GM21360 (cell line): ENCODE data around the gene PHKG2.

ENCODE experiments used
- ATAC-seq: cut with Tn5 transposase; IDR thresholded peaks from one replicate; pipeline ENCODE4 v1.9.1; 2021; ENCODE audit warnings: mild to moderate bottlenecking, moderate library complexity; ENCODE audit not compliant: unreplicated experiment

Gene PHKG2

GRCh38 chr16:30793508-30794069, 45.4 kb downstream of the PHKG2 start:
- no peak for ATAC-seq

GRCh38 chr16:30794634-30795033, 46.4 kb downstream of the PHKG2 start:
- no peak for ATAC-seq

- ATAC-seq, result no peak
These were observed 49.6 kb downstream of the PHKG2 start for GRCh38 chr16:30797670-30798309.
